Activated CD4-positive, alpha-beta T cell treated with anti-CD3 and anti-CD28 coated beads, Interleukin-2, Interleukin-6, amounts not matched to agents 100 ng/mL and 50 ng/mL, durations not matched to agents 16 hours and 8 hours (primary cell): ENCODE measurements around the gene PCDH17.

Experiments used
- DNase-seq: peaks from one replicate; pipeline ENCODE4 v3.0.0-alpha.2; 2020

PCDH17 gene

GRCh38 chr13:57740719-57741118 lies 109.2 kb downstream of the PCDH17 start:
- DNase-seq: no peak

- DNase-seq: no peak
Measured at GRCh38 chr13:57748096-57748495, 116.6 kb downstream of the PCDH17 start.

- no peak for DNase-seq
Measured at GRCh38 chr13:57760951-57761350, 129.4 kb downstream of the PCDH17 start.

GRCh38 chr13:57763689-57764088 lies 132.1 kb downstream of the PCDH17 start:
- DNase-seq: no peak
